ENCODE measurements around the gene NPAS4.

The NPAS4 gene

GRCh38 chr11:66466225-66467033 is 45.6 kb downstream of the NPAS4 start, which contains the start of gene PELI3:
Gene PELI3 (plus strand): TSS chr11:66466905. CDS start chr11:66468129, 1,224 bp downstream.
- in situ Hi-C loops (cut with HindIII; ENCODE audit: low sequenced_read_pairs): no loop called here
- peak within 1 kb of the TSS; percentile 58 for H3K4me3 ChIP-seq (ENCODE audit: low read depth, low read length)
- no peak for TF ChIP-seq CTCF (IDR thresholded peaks at IDR 0.05; ENCODE audit: low read depth, low read length, missing control alignments)
- DNase-seq (ENCODE audit: low read depth): peak; percentile 73

GRCh38 chr11:66467034-66467659 is 46.3 kb downstream of the NPAS4 start:
- peak overlapping the region; percentile 58 for H3K4me3 ChIP-seq (ENCODE audit: low read depth, low read length)
- in situ Hi-C loops (cut with HindIII; ENCODE audit: low sequenced_read_pairs): no loop called here
- no peak for TF ChIP-seq CTCF (IDR thresholded peaks at IDR 0.05; ENCODE audit: low read depth, low read length, missing control alignments)
- no peak for DNase-seq (ENCODE audit: low read depth)

- TF ChIP-seq CTCF (IDR thresholded peaks at IDR 0.05; ENCODE audit: low read depth, low read length, missing control alignments): no peak
- H3K4me3 ChIP-seq (ENCODE audit: low read depth, low read length): peak overlapping the region; percentile 58
- no peak for DNase-seq (ENCODE audit: low read depth)
- in situ Hi-C loops (cut with HindIII; ENCODE audit: low sequenced_read_pairs): no loop called here
Measured at GRCh38 chr11:66467756-66468155, 46.9 kb downstream of the NPAS4 start.

GRCh38 chr11:66468691-66469090 is 47.9 kb downstream of the NPAS4 start:
- TF ChIP-seq CTCF (IDR thresholded peaks at IDR 0.05; ENCODE audit: low read depth, low read length, missing control alignments): no peak
- no peak overlapping the region for H3K4me3 ChIP-seq (ENCODE audit: low read depth, low read length)
- in situ Hi-C loops (cut with HindIII; ENCODE audit: low sequenced_read_pairs): no loop called here
- DNase-seq (ENCODE audit: low read depth): no peak

GRCh38 chr11:66469441-66469840 is 48.6 kb downstream of the NPAS4 start:
- no peak for TF ChIP-seq CTCF (IDR thresholded peaks at IDR 0.05; ENCODE audit: low read depth, low read length, missing control alignments)
- in situ Hi-C loops (cut with HindIII; ENCODE audit: low sequenced_read_pairs): no loop called here
- no peak for DNase-seq (ENCODE audit: low read depth)
- H3K4me3 ChIP-seq (ENCODE audit: low read depth, low read length): no peak overlapping the region

GRCh38 chr11:66470015-66470414 is 49.2 kb downstream of the NPAS4 start:
- in situ Hi-C loops (cut with HindIII; ENCODE audit: low sequenced_read_pairs): no loop called here
- no peak for TF ChIP-seq CTCF (IDR thresholded peaks at IDR 0.05; ENCODE audit: low read depth, low read length, missing control alignments)
- no peak overlapping the region for H3K4me3 ChIP-seq (ENCODE audit: low read depth, low read length)
- no peak for DNase-seq (ENCODE audit: low read depth)
